CD14-positive monocyte (primary cell): ENCODE results near the gene OGFOD2. TPM values are rescaled to one million over a fixed set of nuclear protein-coding genes. Genes with fewer than 3 reads are reported as not detected.

Experiments
- DNase-seq, 3 donors: peaks; one replicate each; pipeline ENCODE4 v3.0.0-alpha.2; 2011 to 2022
- H2AFZ ChIP-seq: 2 replicates; pipeline ENCODE4 v1.6.0; 2012; ENCODE audit warnings: mild to moderate bottlenecking, low read depth, low read length, inconsistent platforms; ENCODE audit not compliant: insufficient read depth, poor library complexity, severe bottlenecking
- H3K27ac ChIP-seq, 2 donors: 1 replicate in 1 of 2; 2 replicates in 1 of 2; pipeline ENCODE4 v1.5.1; 2012 to 2013; ENCODE audit warnings: low read length in 2 of 2, control low read depth in 1 of 2, inconsistent platforms in 1 of 2, low read depth in 1 of 2, mild to moderate bottlenecking in 1 of 2
- H3K27me3 ChIP-seq, 2 donors: one replicate each; pipeline versions ENCODE4 v1.6.0 to v1.6.1; 2011 to 2013; ENCODE audit warnings: low read length in 2 of 2; ENCODE audit not compliant: control insufficient read depth in 2 of 2, insufficient read depth in 2 of 2
- H3K36me3 ChIP-seq, 2 donors: replicated peaks in 1 of 2; 1 replicate in 1 of 2; 2 replicates in 1 of 2; pipeline versions ENCODE4 v1.5.1 to v1.6.1; 2012 to 2013; ENCODE audit warnings: low read length in 2 of 2, control low read depth in 1 of 2, inconsistent platforms in 1 of 2, mild to moderate bottlenecking in 1 of 2; ENCODE audit not compliant: insufficient read depth in 2 of 2, control insufficient read depth in 1 of 2
- H3K4me1 ChIP-seq, 2 donors: 1 replicate in 1 of 2; 2 replicates in 1 of 2; pipeline versions ENCODE4 v1.5.1 to v1.6.1; 2012 to 2013; ENCODE audit warnings: low read length in 2 of 2, control low read depth in 1 of 2, inconsistent platforms in 1 of 2, mild to moderate bottlenecking in 1 of 2, moderate library complexity in 1 of 2; ENCODE audit not compliant: insufficient read depth in 2 of 2, control insufficient read depth in 1 of 2
- H3K4me2 ChIP-seq: replicated peaks from 2 replicates; pipeline ENCODE3; 2012; ENCODE audit warnings: low read length, moderate library complexity, mild to moderate bottlenecking; ENCODE audit not compliant: poor library complexity, severe bottlenecking; ENCODE audit errors: extremely low read depth
- H3K4me3 ChIP-seq, 3 experiments: fragments of 200-600 bp in 1 of 3; sonication (generic) in 1 of 3; replicated peaks in 1 of 3; 1 replicate in 2 of 3; 2 replicates in 1 of 3; pipeline ENCODE4 v1.5.1; 2011 to 2013; ENCODE audit warnings: low read length in 3 of 3, mild to moderate bottlenecking in 3 of 3, control low read depth in 2 of 3, low read depth in 2 of 3, inconsistent platforms in 1 of 3, moderate library complexity in 1 of 3
- H3K79me2 ChIP-seq: 2 replicates; pipeline ENCODE4 v1.6.0; 2012; ENCODE audit warnings: mild to moderate bottlenecking, control low read depth, inconsistent platforms, low read length, moderate library complexity; ENCODE audit not compliant: insufficient read depth
- H3K9ac ChIP-seq: 2 replicates; pipeline ENCODE4 v1.6.0; 2017; ENCODE audit warnings: low read length, mild to moderate bottlenecking; ENCODE audit not compliant: insufficient read depth, poor library complexity, severe bottlenecking
- H3K9me3 ChIP-seq, 2 donors: replicated peaks in 1 of 2; 1 replicate in 1 of 2; 2 replicates in 1 of 2; pipeline versions ENCODE4 v1.5.1 to v1.6.1; 2012 to 2013; ENCODE audit warnings: low read length in 2 of 2, control low read depth in 1 of 2; ENCODE audit not compliant: control insufficient read depth in 1 of 2, insufficient read depth in 1 of 2
- H4K20me1 ChIP-seq: 2 replicates; pipeline ENCODE4 v1.6.0; 2012; ENCODE audit warnings: mild to moderate bottlenecking, low read length, control low read depth, moderate library complexity; ENCODE audit not compliant: insufficient read depth
- H3K27ac Mint-ChIP-seq, 7 donors: one replicate each; pipeline ENCODE4 v1.8.0; 2020; ENCODE audit warnings: mild to moderate bottlenecking in 7 of 7, mixed read lengths in 7 of 7, moderate library complexity in 6 of 7, inconsistent platforms in 2 of 7
- H3K27me3 Mint-ChIP-seq, 3 donors: one replicate each; pipeline ENCODE4 v1.8.0; 2021 to 2022; ENCODE audit warnings: low read depth in 3 of 3, mild to moderate bottlenecking in 3 of 3, mixed read lengths in 3 of 3, moderate library complexity in 3 of 3, inconsistent platforms in 1 of 3
- H3K36me3 Mint-ChIP-seq, 2 donors: one replicate each; pipeline ENCODE4 v1.8.0; 2020; ENCODE audit warnings: mixed read lengths in 2 of 2, inconsistent platforms in 1 of 2, mild to moderate bottlenecking in 1 of 2
- H3K4me1 Mint-ChIP-seq: one replicate; pipeline ENCODE4 v1.8.0; 2020; ENCODE audit warnings: mild to moderate bottlenecking, mixed read lengths
- H3K4me3 Mint-ChIP-seq, 2 donors: one replicate each; pipeline ENCODE4 v1.8.0; 2020; ENCODE audit warnings: mild to moderate bottlenecking in 2 of 2, mixed read lengths in 2 of 2, moderate library complexity in 1 of 2
- H3K9me3 Mint-ChIP-seq, 7 donors: one replicate each; pipeline ENCODE4 v1.8.0; 2020 to 2022; ENCODE audit warnings: mixed read lengths in 7 of 7, mild to moderate bottlenecking in 6 of 7, moderate library complexity in 6 of 7, inconsistent platforms in 2 of 7
- CTCF ChIP-seq: fragments of 200-600 bp; IDR thresholded peaks from one replicate; pipeline ENCODE4 v1.8.0; 2022; ENCODE audit warnings: antibody characterized with exemption, mild to moderate bottlenecking
- WGBS: methylation state at CpG from one replicate; pipeline ENCODE4 v1.1.5; 2013; ENCODE audit warnings: missing lambda C conversion rate; ENCODE audit not compliant: insufficient coverage; 5-methylcytosine and 5-hydroxymethylcytosine counted together
- intact Hi-C, 2 donors: fragments of 100-400 bp; cut with micrococcal nuclease; formaldehyde crosslinking; loops; one replicate each; pipeline versions ENCODE4 v1.15.0 to v1.15.1; 2023
- polyA plus RNA-seq, 3 donors: library from polyadenylated mRNA; depleted of rRNA in 1 of 3; unstranded in 2 of 3; stranded (reverse) in 1 of 3; fragments of 300-500 nt in 2 of 3; fragments of >200 nt in 1 of 3; fragmentation: Illumina TruSeq in 2 of 3; gene quantifications; 1 replicate in 2 of 3; 2 replicates in 1 of 3; pipeline ENCODE4 v1.2.3, GENCODE V29; 2012 to 2021

Gene OGFOD2
- polyA plus RNA-seq, 3 donors = 13.0 to 30.3 (median 13.6) TPM

GRCh38 chr12:122944605-122945592 lies 30.1 kb upstream of the OGFOD2 start:
- Mint-ChIP-seq H3K9me3 (peaks cover 0 to 2% (median 0%) of the 10 kb centered on the region in 7 donors), H3K27ac (peak overlapping the region in 4 of 7 donors; percentile 54 to 80 (median 64)), H3K4me3 (no peak overlapping the region), H3K36me3 (peaks cover 0 to 4% of the 10 kb centered on the region in 2 donors), H3K27me3 (peaks cover 3 to 5% (median 3%) of the 10 kb centered on the region in 3 donors), H3K4me1 (peaks cover 38% of the 10 kb centered on the region)
- Histone ChIP-seq H3K4me2 (no peak overlapping the region), H3K4me3 (no peak overlapping the region), H3K27me3 (no peaks in the 10 kb centered on the region), H3K9ac (no peak overlapping the region), H4K20me1 (no peaks in the 10 kb centered on the region), H3K4me1 (peaks cover 33 to 35% of the 10 kb centered on the region in 2 donors), H3K79me2 (no peaks in the 10 kb centered on the region), H2AFZ (no peak overlapping the region), H3K9me3 (no peaks in the 10 kb centered on the region), H3K36me3 (no peaks in the 10 kb centered on the region), H3K27ac (no peak overlapping the region)
- WGBS = 92% methylated on average over 6 of the region's 14 CpGs
- TF ChIP-seq CTCF = no peak
- intact Hi-C loops = loop anchor here in 1 of 2 donors (5.0 kb wide), 1 partner anchor 53 kb away; no protein-coding TSS in a partner anchor
- DNase-seq = peak in 1 of 3 donors; percentile 33

GRCh38 chr12:122946690-122947341 lies 28.2 kb upstream of the OGFOD2 start:
- WGBS = 6% methylated on average over 3 of the region's 10 CpGs
- Mint-ChIP-seq H3K27ac (peak overlapping the region; percentile 98 to 100 (median 99)), H3K36me3 (peaks cover 0 to 4% of the 10 kb centered on the region in 2 donors), H3K4me3 (peak overlapping the region; percentile 69 to 88), H3K9me3 (peaks cover 0 to 2% (median 0%) of the 10 kb centered on the region in 7 donors), H3K27me3 (peaks cover 3 to 5% (median 3%) of the 10 kb centered on the region in 3 donors), H3K4me1 (peaks cover 44% of the 10 kb centered on the region)
- Histone ChIP-seq H3K36me3 (no peaks in the 10 kb centered on the region), H4K20me1 (no peaks in the 10 kb centered on the region), H3K4me3 (peak overlapping the region in 1 of 3 experiments; percentile 53), H3K79me2 (no peaks in the 10 kb centered on the region), H3K9me3 (no peaks in the 10 kb centered on the region), H2AFZ (peak overlapping the region; percentile 59), H3K4me2 (peak overlapping the region; percentile 67), H3K27ac (peak overlapping the region; percentile 91), H3K27me3 (no peaks in the 10 kb centered on the region), H3K4me1 (peaks cover 33 to 35% of the 10 kb centered on the region in 2 donors), H3K9ac (peak overlapping the region; percentile 67)
- intact Hi-C loops = loop anchor here (2.0 to 5.0 kb wide), 3 partner anchors 48 to 58 kb away; no protein-coding TSS in a partner anchor
- DNase-seq = peak; percentile 98 to 100 (median 99)
- TF ChIP-seq CTCF = peak; percentile 52
